COLO829 (cell line): ENCODE measurements around the gene QSOX2.

Source experiments
- DNase-seq: peaks from one replicate; pipeline ENCODE4 v3.0.0; 2012; ENCODE audit warnings: low spot score

QSOX2 gene

DNA sequence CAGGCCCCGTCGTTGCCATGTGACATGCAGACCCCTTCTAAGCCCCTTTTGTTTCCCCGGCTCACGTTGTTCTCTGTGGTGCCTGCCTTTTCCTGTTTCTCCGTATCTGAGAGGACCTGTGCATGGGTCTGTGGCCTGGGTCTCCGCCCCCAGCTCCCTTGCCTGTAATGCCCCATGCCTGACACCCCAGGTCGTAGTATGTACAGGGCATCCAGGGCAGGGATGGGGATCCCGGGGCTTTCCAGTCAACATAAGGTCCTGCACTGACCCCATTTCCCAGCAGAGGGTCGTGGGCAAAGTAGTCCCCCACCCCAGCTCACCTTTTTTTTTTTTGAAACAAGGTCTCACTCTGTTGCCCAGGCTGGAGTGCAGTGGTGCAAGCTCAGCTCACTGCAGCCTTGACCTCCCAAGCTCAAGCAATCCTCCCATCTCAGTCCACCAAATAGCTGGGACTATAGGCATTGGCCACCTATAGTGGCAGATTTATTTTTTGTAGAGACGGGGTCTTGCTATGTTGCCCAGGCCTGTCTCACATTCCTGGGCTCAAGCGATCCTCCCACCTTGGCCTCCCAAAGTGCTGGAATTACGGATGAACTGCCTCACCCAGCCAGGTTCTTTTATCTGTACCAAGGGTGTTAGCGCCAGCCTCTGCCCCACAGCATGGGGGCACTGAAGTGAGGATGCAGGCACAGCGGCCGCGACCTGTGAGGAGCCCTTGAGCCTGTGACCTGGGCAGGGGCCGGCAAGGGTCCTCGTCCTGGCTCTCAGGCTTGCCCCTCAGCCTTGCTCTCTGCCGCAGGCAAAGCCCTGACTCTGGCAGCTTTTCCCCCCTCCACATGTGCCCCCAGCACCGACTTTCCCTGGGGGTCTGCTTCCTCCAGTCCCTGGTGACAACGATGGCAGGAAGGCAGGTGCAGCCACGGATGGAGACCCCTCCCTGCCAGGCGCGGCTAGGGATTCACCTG lies 19.1 kb upstream of the QSOX2 start:
- DNase-seq = no peak

DNA sequence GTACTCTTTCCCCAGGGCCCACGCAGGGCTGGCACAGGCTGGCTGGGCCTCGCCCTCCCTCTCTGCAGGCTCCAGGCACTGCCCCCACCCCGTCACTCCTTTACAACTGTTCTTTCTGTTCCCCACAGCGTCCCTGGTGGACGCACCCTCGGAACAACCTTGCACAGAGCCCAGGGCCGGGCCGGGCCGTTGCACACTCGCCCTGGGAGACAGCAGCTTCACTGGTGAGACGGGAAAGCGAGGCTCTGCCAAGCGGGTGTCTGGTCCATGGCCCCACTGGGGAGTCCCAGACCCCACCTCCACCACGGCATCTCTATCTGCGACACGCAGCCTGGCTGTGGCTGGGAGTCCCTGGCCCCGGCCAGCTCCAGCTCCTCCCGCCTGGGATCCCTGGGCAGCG lies 18.4 kb upstream of the QSOX2 start:
- no peak for DNase-seq

DNA sequence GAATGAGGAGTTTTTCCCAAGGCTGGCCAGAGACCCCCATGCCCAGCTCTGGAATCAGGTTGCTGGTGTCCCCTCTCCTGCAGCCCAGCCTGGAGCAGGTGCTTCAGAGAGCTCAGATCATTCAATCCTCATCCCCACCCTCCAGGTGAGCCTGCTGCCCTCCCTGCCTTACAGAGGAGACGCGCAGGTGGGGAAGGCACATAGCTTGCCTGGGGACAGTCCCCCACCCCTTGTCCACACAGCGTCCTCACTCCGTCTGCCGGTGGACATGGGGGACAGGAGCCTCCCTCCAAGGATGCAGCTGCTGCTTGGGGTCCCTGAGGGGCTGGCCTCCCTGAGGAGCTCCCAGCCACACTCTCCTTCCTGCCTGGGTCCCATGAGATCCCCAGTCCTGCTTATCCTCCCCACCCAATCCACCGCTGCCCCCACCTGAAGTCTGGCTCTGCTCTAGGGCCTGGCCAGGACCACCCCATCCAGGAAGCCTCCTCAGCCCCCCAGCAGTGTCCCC lies 17.1 kb upstream of the QSOX2 start:
- DNase-seq = no peak

DNA sequence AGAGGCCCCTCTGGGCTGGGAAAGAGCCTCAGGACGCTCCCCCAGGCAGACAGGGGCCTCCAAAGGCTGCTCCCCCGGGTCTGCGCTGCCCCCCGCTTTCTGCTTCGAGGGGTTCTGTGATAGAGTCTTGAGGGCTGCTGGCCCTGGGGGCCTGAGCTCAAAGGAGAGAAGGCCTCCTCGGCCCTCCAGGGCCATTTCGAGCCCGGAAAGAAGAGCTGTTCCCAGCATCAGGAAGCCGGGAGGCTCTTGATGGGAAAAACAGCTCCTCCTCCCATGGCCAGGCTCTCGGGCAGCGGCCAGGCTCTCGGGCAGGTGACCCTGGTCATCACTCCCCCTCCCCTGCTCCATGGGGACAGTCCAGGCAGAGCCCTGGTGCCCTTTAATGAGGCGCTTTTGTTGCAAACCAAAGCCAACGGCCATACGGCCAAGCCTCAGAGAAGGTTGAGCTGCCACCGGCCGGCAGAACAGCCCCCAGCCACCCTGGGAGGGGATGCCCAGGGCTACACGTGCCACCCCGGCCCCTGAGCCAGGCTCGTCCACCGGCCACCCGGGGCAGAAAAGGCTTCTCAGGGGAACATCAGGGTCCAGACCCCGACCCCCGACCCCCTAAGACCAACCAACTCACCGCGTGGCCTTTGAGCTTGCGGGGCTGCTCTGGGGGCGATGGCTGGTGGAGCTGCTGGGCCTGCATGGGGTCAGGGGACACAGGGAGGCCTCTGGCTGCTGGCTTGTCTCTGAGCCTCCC lies 16.2 kb upstream of the QSOX2 start:
- DNase-seq = no peak

DNA sequence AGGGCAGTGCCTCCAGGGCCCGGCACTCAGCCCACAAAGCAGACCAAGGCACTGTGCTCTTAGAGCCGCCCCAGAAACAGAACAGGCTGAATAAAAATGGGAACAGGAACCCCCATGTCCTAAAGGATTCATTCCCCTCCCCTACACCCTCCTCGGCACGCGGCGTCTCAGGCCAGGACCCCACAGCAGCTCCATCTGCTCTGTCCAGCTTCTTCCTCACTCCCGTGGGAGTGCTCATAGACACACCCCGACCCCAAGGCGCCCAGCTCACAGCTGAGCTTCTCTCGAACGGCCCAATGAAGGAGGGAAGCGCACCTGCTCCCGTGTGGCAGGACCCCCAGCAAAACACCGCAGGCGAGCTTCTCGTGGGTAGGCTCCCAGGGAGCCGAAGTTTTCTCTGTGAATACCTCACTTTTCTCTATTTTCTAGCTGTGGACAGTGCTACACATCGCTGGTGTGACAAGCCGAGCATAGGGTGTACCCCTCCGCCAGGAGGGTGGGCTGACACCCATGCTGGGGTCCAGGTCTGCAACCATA lies 15.4 kb upstream of the QSOX2 start:
- DNase-seq = no peak

DNA sequence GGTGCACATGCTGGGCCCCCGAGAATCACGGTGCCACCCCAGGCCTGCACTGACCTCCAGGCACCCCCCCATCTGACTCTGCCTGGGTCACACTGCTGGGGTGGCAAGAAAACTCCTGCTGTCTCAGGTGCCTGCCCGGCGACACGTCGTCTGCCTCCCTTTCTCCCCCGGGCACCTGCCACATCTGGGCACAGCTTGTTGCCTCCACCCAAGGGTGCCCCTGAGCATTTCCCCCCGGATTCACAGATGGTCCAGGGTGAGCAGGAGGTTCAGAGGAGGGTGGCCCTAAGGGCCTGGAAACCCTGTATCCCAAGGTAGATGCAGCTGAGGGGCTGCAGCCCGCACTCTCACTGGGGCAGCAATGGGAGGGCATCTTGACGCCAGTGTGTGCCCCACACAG lies 14.9 kb upstream of the QSOX2 start:
- DNase-seq = no peak

DNA sequence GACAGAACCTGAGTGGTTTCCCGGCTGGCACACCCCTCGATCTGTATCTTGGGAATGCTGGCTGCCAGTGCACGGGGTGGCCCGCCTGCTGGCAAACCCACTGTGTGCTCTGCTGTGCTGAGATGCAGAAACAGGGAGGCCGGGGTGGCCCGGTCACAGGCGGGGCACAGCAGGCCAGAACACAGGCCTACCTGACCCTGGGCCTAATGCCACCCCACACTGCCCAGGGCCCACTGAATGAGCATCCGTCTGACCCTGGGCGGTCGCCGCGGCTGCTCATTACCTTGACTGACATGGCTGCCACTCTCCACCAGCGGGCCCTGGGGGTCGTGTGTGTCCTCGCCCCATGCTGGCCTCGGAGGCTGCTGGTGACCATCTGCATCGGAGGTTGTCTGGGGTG lies 14.2 kb upstream of the QSOX2 start:
- DNase-seq = no peak

DNA sequence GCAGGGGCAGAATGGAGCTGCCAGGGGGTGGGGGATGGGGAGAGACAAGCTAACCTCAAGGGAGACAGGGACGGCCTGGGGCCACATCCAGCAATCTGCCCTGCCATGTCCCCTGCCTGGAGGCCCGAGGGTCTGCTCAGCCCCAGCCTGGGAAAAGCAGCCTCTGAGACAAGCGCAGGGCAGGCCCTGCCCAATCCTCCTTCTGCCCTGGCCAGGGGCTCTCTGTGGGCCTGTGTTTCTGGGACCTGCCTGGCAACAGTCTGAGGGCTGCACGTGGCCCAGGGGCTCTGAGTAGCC lies 13.9 kb upstream of the QSOX2 start:
- no peak for DNase-seq

DNA sequence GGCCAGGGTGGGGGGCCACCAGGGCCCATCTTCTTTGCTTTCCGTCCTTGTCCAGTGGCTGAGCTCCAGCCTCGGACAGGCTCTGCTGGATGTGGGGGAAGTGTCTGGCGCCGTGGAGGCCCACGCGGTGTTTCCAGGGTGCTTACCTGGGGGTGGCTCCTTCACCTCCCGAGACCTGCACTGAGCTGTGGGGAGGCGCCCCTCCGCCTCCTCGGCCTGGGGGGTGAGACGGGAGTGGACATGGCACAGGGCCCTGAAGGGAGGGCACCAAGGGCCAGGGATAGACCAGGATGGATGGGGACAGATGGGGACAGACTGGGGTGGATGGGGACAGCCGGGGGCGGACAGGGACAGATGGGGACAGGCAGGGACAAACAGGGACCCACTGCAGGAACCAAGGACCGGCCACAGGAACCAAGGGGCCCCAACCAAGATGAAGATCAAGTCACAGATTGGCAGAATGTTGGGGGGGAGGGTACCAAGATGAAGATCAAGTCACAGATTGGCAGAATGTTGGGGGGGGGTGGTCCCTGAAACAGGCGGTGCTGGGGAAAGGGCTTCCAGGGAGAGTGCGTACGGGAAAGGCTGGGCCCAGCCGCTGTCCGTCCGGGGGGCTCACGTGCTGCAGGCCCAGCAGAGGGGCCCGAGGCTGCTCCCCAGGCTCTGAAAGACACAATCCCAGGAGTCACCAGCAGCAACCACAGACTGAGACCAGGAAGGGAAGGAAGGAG lies 13.3 kb upstream of the QSOX2 start:
- no peak for DNase-seq

DNA sequence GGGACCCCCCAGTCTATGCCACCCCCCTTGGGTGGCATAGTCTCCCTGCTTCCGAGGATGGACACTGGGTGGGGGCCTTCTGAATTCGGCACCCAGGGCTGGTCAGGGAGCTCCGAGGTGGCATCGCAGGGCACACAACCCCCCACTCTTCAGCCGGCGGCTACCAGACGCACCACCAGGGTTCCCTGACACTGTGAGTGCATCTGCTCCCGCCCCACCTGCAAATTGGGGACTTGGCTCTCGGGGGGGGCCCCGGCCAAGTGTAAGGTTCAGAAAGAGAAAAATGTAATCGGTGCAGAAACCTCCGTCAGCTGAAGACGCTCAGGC lies 12.7 kb upstream of the QSOX2 start:
- DNase-seq = no peak

DNA sequence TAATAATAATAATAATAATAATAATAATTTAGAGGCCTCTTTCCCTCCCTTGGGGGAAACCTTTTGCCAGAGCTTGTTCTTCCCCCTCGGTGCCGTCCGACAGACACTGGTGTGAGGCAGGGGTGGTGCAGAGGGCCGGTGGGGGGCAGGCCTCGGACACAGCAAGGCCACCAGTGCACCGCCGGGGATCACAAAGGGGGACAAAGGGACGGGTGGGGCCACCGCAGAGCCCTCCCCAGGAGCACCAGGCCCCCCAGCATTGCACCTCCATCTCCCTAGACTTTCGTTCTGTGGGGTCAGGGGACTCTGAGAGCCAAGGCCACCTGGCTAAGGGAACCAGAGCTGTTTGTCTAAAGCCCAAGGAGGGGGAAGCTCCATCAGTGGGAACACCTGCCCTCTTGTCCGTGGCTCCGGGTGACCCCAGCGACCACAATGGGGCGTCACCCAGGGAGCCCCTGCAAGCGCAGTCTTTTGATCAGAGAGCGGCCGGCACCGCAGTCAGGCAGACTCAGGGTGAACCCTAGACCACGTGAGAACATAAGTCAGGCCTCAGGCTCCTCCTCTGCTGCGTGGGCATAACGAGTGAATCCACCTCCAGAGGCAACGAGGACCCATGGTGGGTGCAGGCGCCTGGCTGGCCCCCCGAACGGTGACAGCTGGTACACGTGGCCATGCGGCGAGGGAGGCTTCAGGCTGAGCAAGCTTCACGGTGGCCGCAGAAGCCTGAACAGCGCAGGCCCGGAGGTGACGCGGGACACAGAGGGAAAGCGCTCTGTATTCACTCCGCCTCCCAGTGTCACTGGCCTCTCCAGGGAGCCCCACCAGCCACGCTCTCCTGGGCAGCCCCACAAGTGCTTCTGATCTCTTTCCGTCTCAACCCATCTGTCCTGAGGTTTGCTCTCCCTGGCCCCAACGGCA lies 12.0 kb upstream of the QSOX2 start:
- no peak for DNase-seq

DNA sequence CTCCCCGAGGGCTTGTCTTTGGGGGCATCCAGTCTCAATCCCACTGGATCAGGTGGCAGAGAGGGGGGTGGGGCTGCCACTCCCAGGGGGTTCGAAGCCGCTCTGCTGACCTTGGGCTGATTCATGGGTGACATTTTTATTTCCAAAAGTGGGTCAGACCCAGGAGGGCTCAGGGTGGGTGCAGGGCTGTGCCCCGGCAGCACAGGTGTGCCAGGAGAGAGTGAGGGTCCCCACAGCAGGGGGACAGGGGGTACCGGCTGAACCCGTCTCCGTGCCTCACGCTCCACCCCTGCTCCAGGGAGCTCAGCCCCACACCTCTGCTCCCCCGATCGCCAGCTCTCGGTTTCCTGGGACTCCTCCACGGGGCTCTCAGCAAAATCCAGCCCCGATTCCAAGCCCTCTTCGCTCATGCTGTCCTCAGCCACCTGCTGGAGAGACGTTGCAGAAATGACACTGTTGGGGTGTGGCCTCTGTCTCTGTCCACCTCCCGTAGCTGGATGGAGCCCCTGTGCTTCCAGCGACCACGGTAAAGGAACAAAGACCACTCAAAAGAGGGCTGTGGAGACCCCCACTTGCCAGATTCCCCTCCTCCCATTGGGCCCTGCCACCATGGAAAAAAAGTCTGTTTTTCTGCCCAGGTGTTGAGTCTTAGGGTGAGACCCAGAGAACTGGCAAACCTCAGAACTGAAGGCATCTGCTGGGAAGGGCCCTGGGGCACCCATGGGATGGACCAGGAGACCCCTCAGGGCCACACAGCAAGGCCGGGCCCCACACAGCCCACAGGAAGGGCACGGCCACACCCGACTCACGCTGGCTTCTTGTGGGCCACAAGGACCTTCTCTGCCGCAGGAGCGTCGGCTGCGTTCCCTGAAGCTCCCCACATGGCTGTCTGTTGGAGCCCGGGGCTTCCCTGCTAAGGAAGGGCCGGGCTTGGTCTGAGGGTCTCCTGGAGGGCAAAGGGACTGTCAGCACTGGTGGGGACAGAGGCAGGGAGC lies 10.6 kb upstream of the QSOX2 start:
- no peak for DNase-seq

DNA sequence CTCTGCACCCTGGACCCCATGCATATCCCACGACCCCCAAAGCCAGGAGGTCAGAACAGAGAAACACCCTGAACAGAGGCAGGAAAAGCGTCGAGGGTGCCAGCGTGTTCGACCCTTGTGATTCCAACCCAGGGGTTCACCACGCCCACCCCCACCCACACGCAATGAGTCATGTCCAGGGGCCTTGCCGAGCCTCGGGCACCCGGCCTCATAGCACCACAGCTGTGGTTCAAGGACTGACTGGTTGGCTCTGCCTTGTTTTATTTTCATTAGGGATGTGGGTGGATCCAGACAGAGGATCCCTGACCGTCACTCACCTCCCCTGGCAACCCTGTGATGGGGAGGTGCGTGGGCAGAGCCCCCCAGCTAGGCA lies 9.5 kb upstream of the QSOX2 start:
- DNase-seq = peak; percentile 76

DNA sequence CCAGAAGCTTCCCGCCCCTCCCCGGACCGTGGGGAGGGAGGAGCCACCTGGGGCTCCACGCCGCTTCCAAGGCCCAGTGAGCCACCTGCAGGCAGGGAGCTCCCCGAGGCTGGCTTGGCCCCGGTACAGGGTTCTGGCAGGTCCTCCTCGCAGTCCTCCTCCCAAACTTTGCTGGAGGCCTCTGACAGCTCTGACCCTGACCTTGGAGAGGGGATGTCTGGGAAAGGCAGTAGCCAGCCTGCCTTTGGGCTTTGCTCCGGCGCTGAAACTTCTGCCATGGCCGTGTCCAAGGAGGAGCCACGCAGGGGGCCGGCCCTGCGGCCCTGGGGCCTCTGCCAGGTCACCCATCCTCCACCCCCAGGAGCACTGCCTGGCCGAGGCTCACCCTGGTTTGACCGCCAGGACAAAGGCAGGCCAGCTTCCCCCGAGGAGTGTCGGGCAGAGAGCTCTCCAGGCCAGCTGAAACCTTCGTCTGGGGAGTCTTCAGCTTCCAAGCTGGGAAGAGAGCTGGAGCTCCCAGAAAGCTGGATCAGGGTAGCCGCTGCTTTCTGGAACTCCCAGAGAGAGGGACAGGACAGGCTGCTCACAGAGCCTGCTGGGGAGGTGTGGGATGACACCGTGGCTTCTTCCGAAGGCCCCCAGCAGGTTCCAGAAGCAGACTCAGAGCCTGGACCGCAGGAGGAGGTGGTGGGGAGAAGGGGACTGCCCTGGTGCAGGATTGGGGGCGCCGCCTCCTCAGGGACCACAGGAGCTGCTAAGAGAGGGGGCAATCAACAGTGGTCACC lies 9.0 kb upstream of the QSOX2 start:
- DNase-seq = no peak

DNA sequence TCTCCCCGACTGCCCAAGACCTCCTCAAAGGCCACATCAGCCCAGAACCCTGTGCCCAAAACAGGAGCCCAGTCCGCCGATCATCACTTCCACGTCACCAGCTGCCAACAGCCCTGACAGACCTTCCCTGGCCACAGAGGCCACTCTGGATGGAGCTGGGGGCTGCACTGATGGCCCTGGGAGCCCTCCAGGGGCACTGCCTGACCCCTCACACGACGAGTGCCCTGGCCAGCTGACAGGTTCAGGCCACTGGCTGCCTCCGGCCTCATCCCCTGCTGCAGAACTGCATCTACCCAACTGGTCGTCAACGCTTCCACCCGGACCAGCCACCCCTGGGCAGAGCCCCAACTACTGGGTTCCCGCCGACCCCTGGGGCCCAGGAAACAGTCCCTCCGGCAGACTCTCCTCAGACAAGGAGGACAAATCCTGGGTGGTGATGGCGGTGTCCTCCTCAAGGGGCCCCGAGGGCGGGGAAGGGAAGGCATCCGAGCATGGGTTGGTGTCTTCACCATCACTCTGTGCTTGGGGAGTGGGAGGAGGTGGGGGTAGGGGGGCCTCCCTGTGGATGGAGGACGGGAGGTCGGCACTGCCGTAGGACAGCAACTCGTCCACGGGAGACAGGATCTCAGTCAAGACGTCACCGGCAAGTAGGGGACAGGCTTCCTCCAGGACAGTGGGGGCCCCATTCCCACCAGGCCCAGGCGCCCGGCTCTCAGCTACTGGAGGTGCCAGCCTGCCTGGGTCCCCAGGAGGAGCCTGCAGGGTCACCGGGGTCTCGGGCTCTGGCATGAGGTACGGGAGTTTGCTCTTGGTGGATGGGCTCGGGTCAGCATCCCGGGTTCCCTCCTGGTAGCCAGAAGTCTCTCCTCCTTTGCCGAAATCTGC lies 7.9 kb upstream of the QSOX2 start:
- DNase-seq = no peak

DNA sequence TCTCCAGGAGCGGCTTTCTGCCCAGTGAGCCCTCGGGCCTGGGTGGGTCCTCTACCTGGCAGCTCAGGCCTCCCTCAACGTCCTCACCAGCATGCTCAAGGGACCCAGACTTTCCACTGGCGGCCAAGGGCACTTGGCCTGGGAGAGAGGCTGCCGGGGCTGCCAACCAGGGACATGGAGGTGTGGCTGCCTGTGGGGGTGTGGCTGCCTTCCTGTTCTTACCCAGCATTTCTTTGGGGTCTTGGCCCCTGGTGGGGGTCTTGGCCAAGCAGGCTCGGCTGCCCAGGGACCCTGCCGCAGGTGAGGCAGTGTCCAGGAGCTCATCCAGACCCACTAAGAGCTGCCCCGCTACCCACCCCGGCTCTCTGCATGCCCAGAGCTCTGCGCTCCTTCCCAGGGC lies 7.2 kb upstream of the QSOX2 start:
- DNase-seq = no peak

DNA sequence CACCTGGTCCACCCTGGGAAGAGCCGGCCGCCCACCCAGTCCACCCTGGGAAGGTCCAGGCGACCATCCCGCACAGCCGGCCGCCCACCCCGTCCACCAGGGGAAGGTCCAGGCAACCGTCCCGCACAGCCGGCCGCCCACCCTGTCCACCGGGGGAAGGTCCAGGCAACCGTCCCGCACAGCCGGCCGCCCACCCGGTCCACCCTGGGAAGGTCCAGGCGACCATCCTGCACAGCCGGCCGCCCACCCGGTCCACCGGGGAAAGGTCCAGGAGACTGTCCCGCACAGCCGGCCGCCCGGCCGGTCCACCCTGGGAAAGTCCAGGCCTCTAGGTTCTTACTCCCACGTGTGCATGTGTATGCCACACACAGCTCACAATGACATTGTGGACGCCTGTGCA lies 6.7 kb upstream of the QSOX2 start:
- no peak for DNase-seq
